H4 (cell line): ENCODE measurements around the gene GABRG3. TPM values are rescaled to one million over a fixed set of nuclear protein-coding genes. Genes with fewer than 3 reads are reported as not detected.
A peak's percentile ranks its signal among the peaks of the same experiment; 100 is the strongest.

ENCODE experiments used
- DNase-seq: peaks from one replicate; pipeline ENCODE4 v3.0.0-alpha.2; 2015; ENCODE audit warnings: low spot score
- total RNA-seq: library from RNA; depleted of rRNA; stranded (reverse); fragments of >200 nt; shearing (Covaris generic); gene quantifications from 2 replicates; pipeline ENCODE4 v1.2.3, GENCODE V29; 2014; rRNA removed

GABRG3 gene
- 0.02 TPM in 1 of 2 replicates, not detected in the other for total RNA-seq

GRCh38 chr15:26970712-26971210 is at the start of gene GABRG3:
GABRG3 (plus strand) TSS chr15:26971181.
- DNase-seq = no peak

- DNase-seq = no peak
Measured at GRCh38 chr15:26921433-26921832, 49.5 kb upstream of the GABRG3 start.

- DNase-seq = no peak
Measured at GRCh38 chr15:26926081-26926480, 44.9 kb upstream of the GABRG3 start.

GRCh38 chr15:26928051-26928450 is 42.9 kb upstream of the GABRG3 start:
- no peak for DNase-seq

- DNase-seq = no peak
Measured at GRCh38 chr15:26929588-26929987, 41.4 kb upstream of the GABRG3 start.

GRCh38 chr15:26934848-26935247 is 36.1 kb upstream of the GABRG3 start:
- DNase-seq = no peak

- no peak for DNase-seq
Measured at GRCh38 chr15:26935322-26935721, 35.7 kb upstream of the GABRG3 start.

- no peak for DNase-seq
Measured at GRCh38 chr15:26936502-26936901, 34.5 kb upstream of the GABRG3 start.

GRCh38 chr15:26937134-26937533 is 33.8 kb upstream of the GABRG3 start:
- no peak for DNase-seq

- no peak for DNase-seq
Measured at GRCh38 chr15:26939398-26939797, 31.6 kb upstream of the GABRG3 start.

GRCh38 chr15:26941489-26941888 is 29.5 kb upstream of the GABRG3 start:
- DNase-seq = no peak

GRCh38 chr15:26943866-26944265 is 27.1 kb upstream of the GABRG3 start:
- DNase-seq = no peak

GRCh38 chr15:26945046-26945445 is 25.9 kb upstream of the GABRG3 start:
- DNase-seq = no peak

GRCh38 chr15:26950001-26950400 is 21.0 kb upstream of the GABRG3 start:
- no peak for DNase-seq

GRCh38 chr15:26954403-26954802 is 16.6 kb upstream of the GABRG3 start:
- DNase-seq = no peak

- no peak for DNase-seq
Measured at GRCh38 chr15:26967719-26968269, 3.2 kb upstream of the GABRG3 start.

GRCh38 chr15:26968806-26969205 is 2.2 kb upstream of the GABRG3 start:
- DNase-seq = no peak

- DNase-seq = no peak
Measured at GRCh38 chr15:26971271-26972018, 464 bp downstream of the GABRG3 start.

- DNase-seq = no peak
Measured at GRCh38 chr15:26972636-26973035, 1.7 kb downstream of the GABRG3 start.

- DNase-seq = peak; percentile 10
Measured at GRCh38 chr15:26974120-26974780, 3.3 kb downstream of the GABRG3 start.

- no peak for DNase-seq
Measured at GRCh38 chr15:26981492-26981891, 10.5 kb downstream of the GABRG3 start.

GRCh38 chr15:26983822-26984221 is 12.8 kb downstream of the GABRG3 start:
- no peak for DNase-seq

- no peak for DNase-seq
Measured at GRCh38 chr15:26985050-26985449, 14.1 kb downstream of the GABRG3 start.
